Measurements from ENCODE around the gene GK.

DNA sequence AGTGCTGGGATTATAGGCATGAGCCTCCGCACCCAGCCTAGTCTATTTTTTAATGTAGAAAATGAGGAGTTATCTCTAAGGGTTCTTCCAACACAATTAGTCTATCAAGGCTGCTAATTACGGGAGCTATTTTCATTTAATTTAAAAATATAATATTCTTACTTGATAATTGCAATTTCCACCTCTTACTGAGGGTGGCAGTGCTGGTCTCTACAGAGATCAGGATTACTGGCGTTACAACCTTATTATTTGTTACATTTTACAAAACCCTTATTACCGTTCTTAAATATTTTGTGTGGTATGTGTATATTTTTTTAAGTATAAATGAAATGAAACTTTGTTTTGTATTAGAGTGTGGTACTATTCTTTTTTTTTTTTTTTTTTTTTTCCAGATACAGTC, 17.6 kb upstream of the GK start:
- TF ChIP-seq BHLHE40 (IDR thresholded peaks at IDR 0.05; ENCODE audit: borderline replicate concordance) (no peak), SP1 (IDR thresholded peaks at IDR 0.05) (no peak), ARNT (IDR thresholded peaks at IDR 0.05) (no peak), FOXA1 (IDR thresholded peaks at IDR 0.05) (no peak), PKNOX1 (IDR thresholded peaks at IDR 0.05) (no peak), SUZ12 (IDR thresholded peaks at IDR 0.05) (no peak), ELF4 (IDR thresholded peaks at IDR 0.05) (no peak)

Data from HEK293T (cell line).